GM19351 (cell line): Measurements from ENCODE around the gene NRIP3.

Experiments used
- ATAC-seq: cut with Tn5 transposase; IDR thresholded peaks from one replicate; pipeline ENCODE4 v1.9.1; 2021; ENCODE audit warnings: mild to moderate bottlenecking, moderate library complexity; ENCODE audit not compliant: unreplicated experiment

The NRIP3 gene

GRCh38 chr11:9003573-9004182, at the start of gene NRIP3:
Gene NRIP3, minus strand, starts transcription at chr11:9004001. Its CDS starts 66 bp downstream, at chr11:9003935.
- ATAC-seq, result peak; percentile 68

- no peak for ATAC-seq
Observed at GRCh38 chr11:9052316-9052715, 48.5 kb upstream of the NRIP3 start.

DNA sequence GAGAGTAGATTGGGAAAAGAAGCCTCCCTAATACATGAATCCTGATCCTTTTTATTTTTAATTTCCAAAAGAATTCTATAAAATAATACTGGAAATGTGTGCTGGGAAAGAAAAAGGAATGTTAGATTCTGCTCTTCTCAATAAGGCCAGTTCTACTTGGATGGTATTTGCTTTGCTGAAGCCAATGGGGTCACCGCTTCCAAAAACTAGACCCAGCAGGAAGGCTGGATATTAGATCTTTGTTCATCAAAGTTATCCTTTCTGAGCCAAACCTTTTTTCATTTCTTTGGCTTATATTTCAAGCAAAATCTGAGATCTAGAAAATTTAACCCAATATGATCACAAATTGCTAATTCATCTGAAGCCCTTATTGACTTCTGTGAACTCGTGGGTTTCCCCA, 46.2 kb upstream of the NRIP3 start:
- no peak for ATAC-seq

GRCh38 chr11:9047964-9048523, 44.2 kb upstream of the NRIP3 start:
- ATAC-seq, result no peak

- no peak for ATAC-seq
Observed at GRCh38 chr11:9046481-9046880, 42.7 kb upstream of the NRIP3 start.

GRCh38 chr11:9042488-9042887, 38.7 kb upstream of the NRIP3 start:
- no peak for ATAC-seq

DNA sequence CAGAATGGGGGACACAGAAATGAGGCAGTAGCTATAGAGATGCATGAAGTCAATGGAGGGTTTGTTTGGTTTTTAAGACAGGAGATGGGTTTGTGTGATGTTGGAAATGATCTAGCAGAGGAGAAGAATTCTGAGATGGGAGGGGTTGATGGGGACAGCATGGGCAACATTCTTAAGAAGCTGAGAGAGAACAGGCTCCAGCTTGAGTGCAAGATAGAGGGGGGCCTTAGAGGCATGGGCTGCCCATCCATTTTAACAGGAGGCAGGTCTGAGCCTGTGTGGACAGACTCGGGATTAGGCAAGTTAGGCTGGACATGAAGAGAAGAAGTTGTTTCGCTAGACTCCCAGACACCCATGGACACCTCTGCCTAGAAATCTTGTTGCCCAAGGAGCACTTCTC, 37.9 kb upstream of the NRIP3 start:
- no peak for ATAC-seq

DNA sequence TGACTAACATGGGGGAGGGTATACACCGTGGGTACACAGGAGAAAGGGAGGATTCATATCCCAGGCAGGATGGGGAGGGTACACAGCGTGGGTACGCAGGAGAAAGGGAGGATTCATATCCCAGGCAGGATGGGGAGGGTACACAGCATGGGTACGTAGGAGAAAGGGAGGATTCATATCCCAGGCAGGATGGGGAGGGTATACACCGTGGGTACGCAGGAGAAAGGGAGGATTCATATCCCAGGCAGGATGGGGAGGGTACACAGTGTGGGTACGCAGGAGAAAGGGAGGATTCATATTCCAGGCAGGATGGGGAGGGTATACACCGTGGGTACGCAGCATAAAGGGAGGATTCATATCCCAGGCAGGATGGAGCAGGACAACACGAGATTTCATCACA, 36.6 kb upstream of the NRIP3 start:
- ATAC-seq, result no peak

DNA sequence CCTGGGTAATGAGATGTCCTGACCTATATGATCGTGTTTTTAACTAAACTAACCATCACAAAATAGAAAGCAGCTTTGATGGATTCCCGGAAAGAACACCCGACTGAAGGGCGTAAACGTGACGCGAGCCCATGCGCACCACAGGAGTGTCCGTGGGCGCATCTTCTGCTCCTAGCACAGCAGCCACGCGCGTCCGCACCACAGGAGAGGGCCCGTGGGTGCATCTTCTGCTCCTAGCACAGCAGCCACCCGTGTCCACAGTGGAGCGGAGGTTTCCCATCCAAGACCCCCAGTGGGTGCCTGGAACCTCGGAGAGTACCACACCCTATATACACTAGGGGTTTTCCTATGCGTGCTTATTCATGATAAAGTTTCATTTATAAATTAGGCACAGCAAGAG, 36.1 kb upstream of the NRIP3 start:
- ATAC-seq, result no peak

GRCh38 chr11:9039198-9039597, 35.4 kb upstream of the NRIP3 start:
- ATAC-seq, result no peak

DNA sequence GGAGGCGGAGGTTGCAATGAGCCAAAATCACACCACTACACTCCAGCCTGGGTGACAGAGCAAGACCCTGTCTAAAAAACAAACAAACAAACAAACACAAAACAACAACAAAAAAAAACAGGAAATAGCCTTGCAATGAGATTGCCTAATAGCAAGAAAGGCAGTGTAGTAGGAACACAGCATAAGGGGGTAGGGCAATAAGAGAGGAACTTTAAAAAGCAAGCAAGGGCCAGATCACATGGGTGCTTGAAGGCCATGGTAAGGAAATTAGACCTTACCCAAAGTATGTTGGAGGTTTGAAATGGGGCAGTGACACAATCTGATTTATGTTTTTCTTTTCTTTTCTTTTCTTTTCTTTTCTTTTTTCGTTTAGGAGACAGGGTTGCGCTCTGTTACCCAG, 34.7 kb upstream of the NRIP3 start:
- no peak for ATAC-seq

GRCh38 chr11:9037963-9038362, 34.2 kb upstream of the NRIP3 start:
- ATAC-seq, result no peak

DNA sequence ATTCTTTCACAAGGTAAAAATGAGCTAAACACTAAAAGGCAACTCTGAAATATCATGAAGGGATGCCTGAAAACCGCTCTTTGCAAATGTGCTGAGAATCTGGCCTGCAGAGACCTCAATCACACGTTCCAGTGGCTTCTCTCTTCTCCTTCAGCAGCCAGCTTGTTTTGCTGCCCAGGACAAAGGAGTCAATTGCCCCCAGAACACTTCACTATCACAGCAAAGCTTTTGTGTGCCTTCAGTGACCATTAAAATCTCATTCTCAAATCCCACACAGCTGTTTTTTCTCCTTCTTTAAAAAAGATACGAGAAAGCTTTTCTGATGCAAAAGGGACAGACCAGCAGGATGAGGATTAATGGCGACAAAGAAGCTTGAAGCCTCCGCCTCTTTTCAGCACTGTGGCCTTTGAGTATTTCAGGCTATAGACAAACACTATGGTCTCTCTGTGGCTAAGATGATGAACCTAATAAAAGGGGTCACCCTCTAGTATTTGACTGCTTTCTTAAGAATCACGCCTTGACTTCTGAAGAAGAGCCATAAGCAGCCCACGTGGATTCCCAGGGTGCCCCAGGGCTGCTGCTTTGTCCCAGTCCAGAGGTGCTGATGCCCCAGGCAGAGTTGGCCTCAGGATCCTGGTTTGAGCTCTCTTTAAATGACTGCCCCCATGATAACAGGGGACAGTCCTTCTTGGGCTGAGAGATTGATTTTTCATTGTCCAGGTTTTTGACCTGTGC, 33.4 kb upstream of the NRIP3 start:
- ATAC-seq, result no peak

DNA sequence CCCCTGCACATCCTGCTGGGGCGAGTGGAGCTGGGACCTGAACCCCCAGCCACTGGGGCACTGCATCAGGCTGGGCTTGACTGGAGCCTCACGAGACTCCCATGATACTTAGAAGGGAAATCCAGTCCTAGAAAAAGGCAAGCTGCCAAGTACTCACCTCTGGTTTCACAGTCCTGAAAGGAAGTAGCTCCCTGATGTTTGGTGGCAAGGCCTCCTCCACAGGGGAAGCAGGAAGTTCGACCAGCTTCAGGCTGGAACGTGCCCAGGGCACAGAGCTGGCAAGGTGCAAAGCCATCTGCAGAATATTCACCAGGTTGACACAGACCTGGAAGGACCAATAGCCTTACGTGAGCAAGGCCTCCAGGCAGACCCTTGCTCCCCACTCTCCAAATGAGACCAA, 26.8 kb upstream of the NRIP3 start:
- ATAC-seq, result no peak

- no peak for ATAC-seq
Observed at GRCh38 chr11:9029422-9029821, 25.6 kb upstream of the NRIP3 start.

DNA sequence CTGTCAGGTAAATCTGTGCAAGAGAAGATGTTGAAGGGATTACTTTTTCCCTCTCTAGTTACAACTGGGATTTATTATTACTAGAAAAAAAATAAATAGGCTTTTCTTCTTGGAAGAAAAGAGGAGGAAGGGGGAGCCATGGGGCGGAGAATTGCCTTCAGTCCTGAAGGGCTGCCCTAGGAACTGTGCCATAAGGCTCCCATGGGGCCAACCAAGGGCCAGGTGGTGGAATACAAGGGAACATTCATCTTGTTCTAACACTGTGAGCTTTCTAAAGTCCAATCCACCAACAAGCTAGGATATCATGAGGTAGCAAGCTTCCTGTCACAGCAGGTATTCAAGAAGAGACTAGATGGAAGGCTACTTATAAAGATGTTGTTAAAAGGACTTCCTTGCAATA, 24.8 kb upstream of the NRIP3 start:
- ATAC-seq, result no peak

DNA sequence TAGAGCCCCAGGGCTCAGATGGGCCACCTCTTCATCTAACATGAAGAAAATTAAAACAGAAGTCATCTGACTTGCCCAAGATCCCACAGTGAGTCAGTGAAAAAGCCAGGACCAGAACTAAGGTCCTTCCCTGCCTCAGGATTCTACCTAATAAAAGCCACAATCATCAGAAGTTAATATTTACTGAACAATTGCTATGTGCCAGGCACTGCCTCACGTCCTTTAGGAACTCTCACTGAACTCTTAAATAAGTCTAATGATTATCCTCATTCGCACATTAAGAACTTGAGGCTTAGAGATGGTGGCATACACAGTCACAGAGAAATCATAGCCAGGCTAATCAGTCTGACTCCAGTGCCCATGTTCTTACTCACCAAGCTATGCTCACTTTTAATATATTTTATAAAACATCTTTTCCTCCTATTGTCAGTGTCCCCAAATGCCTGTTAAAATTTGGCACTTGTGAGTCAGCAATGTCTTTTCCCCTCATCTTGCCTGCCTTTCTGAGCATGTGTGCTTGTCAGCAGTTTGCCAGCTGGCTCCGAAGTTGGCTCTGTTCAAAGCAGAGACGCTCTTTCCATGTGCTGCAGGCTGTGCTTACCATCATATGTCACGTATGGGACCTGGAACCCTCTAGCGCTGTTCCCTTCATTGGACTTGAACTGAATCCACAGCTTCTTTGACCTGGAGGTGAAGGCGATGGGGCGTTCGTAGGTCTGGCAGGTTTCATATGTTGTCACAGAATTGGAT, 21.5 kb upstream of the NRIP3 start:
- ATAC-seq, result no peak

DNA sequence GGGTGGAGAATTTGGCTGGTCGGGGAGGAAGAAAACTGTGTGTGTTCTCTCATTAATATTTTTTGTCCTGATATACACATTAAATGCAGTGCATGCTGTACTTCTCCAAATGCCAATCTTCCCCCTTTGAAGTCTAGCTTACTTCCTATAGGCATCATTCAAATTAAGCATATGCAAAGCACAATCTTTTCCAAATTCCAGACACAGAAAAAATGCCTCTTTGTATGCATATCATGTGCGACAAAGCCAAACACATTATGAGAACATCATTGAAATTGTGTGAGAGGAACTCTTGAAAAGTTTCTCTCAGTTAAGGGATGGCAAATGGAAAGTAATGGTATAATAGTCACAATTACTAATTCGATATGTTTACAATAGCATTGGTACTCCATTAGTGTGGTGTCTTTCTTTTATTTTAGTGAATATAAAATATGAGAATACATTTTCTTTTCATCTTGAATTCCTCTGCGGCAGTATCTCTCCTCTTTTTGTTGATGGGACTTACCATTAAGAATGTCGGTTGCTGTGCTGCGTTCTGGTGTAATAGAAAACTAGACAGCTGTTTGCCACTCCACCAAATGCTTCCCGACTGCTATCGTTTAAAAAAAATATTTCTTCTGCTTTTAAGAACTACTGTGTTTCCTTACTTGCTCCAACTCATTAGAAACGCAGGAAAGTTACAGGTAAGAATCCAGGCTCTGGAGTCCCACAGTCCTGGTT, 19.3 kb upstream of the NRIP3 start:
- ATAC-seq, result no peak

- ATAC-seq, result no peak
Observed at GRCh38 chr11:9020916-9021315, 17.1 kb upstream of the NRIP3 start.

DNA sequence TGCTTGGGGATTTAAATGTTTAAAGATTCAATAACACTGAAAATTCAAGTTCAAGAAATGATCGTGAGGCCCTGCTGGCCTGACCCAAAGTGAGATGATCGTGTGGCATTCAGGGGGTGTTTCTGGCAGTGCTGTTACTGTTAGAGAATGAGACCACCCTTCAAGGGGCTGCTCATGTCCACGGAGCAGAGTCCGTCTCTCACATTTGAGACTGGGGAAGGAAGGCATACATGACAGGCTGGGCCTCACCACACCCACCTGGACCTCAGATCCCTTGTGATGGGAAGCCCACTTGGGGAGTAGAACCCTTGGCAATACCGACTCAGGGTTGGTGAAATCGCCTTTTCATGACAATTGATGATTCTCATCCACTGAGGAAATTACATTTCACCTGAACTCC, 16.1 kb upstream of the NRIP3 start:
- ATAC-seq, result no peak

DNA sequence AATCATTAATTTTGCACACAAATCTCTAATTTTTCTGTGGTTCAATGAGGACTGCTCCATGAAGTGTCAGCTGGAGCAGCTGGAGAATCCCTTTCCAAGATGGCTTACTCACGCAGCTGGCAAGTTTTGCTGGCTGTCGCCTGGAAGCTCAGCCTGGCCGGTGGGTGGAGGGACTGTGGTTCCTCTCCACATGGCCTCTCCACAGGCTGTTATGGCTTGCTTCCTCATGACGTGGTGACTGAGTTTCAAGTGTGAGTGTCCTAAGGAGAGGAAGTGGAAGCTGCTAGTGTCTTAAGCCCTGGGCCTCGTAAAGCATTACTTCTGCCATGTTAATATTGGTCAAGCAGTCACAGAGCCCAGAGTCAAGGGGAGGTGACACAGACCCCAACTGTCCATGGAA, 14.0 kb upstream of the NRIP3 start:
- no peak for ATAC-seq
